Common myeloid progenitor, CD34-positive (primary cell): ENCODE results near the gene OR2A12.
"Not testable (repeated sequence)": the region's sequence is repeated elsewhere in the genome, so short reads cannot be mapped to it uniquely, and the experiment has no call there.

Experiments used
- CTCF ChIA-PET: fragments of 350-600 bp; sonication (Branson Sonifier 250); formaldehyde crosslinking; loops from one replicate; lab custom pipeline; 2021; ENCODE audit warnings: antibody characterized with exemption; lab: Charles Lee
- POLR2A ChIA-PET: fragments of 350-600 bp; sonication (Branson Sonifier 250); formaldehyde crosslinking; loops from one replicate; lab custom pipeline; 2021; ENCODE audit warnings: antibody characterized with exemption; lab: Charles Lee
- DNase-seq, 3 donors: peaks; one replicate each; pipeline versions ENCODE4 v3.0.0 to v3.0.0-alpha.2; 2013
- H3K27ac ChIP-seq, 2 experiments: 1 replicate in 1 of 2; 2 replicates in 1 of 2; pipeline ENCODE4 v1.7.0; 2013; ENCODE audit warnings: inconsistent platforms in 2 of 2, low read length in 2 of 2, mild to moderate bottlenecking in 2 of 2, low read depth in 1 of 2, moderate library complexity in 1 of 2; ENCODE audit not compliant: severe bottlenecking in 2 of 2, insufficient read depth in 1 of 2, poor library complexity in 1 of 2
- H3K27me3 ChIP-seq, 5 experiments: replicated peaks in 2 of 5; 1 replicate in 3 of 5; 2 replicates in 2 of 5; pipeline versions ENCODE4 v1.6.1 to v1.7.0; 2013; ENCODE audit warnings: low read length in 4 of 5, mild to moderate bottlenecking in 2 of 5, moderate library complexity in 2 of 5, inconsistent platforms in 1 of 5; ENCODE audit not compliant: insufficient read depth in 5 of 5, control insufficient read depth in 4 of 5
- H3K36me3 ChIP-seq, 4 experiments: 1 replicate in 2 of 4; 2 replicates in 2 of 4; pipeline versions ENCODE4 v1.6.1 to v1.7.0; 2013; ENCODE audit warnings: low read length in 3 of 4, control low read depth in 1 of 4, mild to moderate bottlenecking in 1 of 4; ENCODE audit not compliant: control insufficient read depth in 4 of 4, insufficient read depth in 4 of 4
- H3K4me1 ChIP-seq, 4 experiments: 1 replicate in 3 of 4; 2 replicates in 1 of 4; pipeline versions ENCODE4 v1.6.1 to v1.7.1; 2013; ENCODE audit warnings: low read length in 3 of 4, mild to moderate bottlenecking in 3 of 4, control low read depth in 1 of 4, inconsistent platforms in 1 of 4, moderate library complexity in 1 of 4; ENCODE audit not compliant: control insufficient read depth in 4 of 4, insufficient read depth in 4 of 4; ENCODE audit errors: control extremely low read depth in 1 of 4
- H3K4me3 ChIP-seq, 7 experiments: 1 replicate in 4 of 7; 2 replicates in 3 of 7; pipeline versions ENCODE4 v1.5.1 to v1.7.0; 2013; ENCODE audit warnings: mild to moderate bottlenecking in 7 of 7, low read length in 6 of 7, moderate library complexity in 6 of 7, inconsistent platforms in 2 of 7, low read depth in 2 of 7, control low read depth in 1 of 7; ENCODE audit not compliant: insufficient read depth in 4 of 7, control insufficient read depth in 1 of 7; ENCODE audit errors: extremely low read depth in 1 of 7
- H3K9me3 ChIP-seq, 5 experiments: 1 replicate in 4 of 5; 2 replicates in 1 of 5; pipeline versions ENCODE4 v1.6.1 to v1.7.1; 2013; ENCODE audit warnings: low read length in 4 of 5, mild to moderate bottlenecking in 2 of 5, inconsistent platforms in 1 of 5, low read depth in 1 of 5, moderate library complexity in 1 of 5; ENCODE audit not compliant: control insufficient read depth in 4 of 5, insufficient read depth in 2 of 5; ENCODE audit errors: control extremely low read depth in 1 of 5
- WGBS: methylation state at CpG from one replicate; pipeline ENCODE4 v1.1.5; 2013; ENCODE audit not compliant: insufficient coverage; 5-methylcytosine and 5-hydroxymethylcytosine counted together

OR2A12 gene

GRCh38 chr7:144050884-144051283 is 35.2 kb upstream of the OR2A12 start:
- CTCF ChIA-PET, DNase-seq, H3K4me3 ChIP-seq, H3K27me3 ChIP-seq, H3K36me3 ChIP-seq, H3K9me3 ChIP-seq, POLR2A ChIA-PET, H3K4me1 ChIP-seq, H3K27ac ChIP-seq: not testable (repeated sequence)
- 98% methylated on average over 8 of the region's 8 CpGs for WGBS

- Histone ChIP-seq H3K9me3 (peaks cover 0 to 5% (median 0%) of the 10 kb centered on the region in 5 experiments), H3K4me3 (no peak overlapping the region), H3K36me3 (no peaks in the 10 kb centered on the region), H3K27ac (no peak overlapping the region), H3K4me1 (no peaks in the 10 kb centered on the region), H3K27me3 (no peaks in the 10 kb centered on the region)
- WGBS, result 94% methylated on average over 1 of the region's 3 CpGs
- no peak for DNase-seq
- POLR2A ChIA-PET, result interaction anchor here (0.5 kb wide), 1 partner anchor 168 kb away, joined by 3 read pairs; no protein-coding TSS in a partner anchor
- CTCF ChIA-PET, result no interaction called here
Measured at GRCh38 chr7:144057954-144058353, 28.1 kb upstream of the OR2A12 start.

- H3K36me3 ChIP-seq, result no peaks in the 10 kb centered on the region
- no peak overlapping the region for H3K4me3 ChIP-seq
- 60% methylated on average over 2 of the region's 3 CpGs for WGBS
- peaks cover 0 to 2% (median 0%) of the 10 kb centered on the region in 5 experiments for H3K9me3 ChIP-seq
- POLR2A ChIA-PET, result no interaction called here
- no peak overlapping the region for H3K27ac ChIP-seq
- H3K27me3 ChIP-seq, result no peaks in the 10 kb centered on the region
- CTCF ChIA-PET, result no interaction called here
- H3K4me1 ChIP-seq, result no peaks in the 10 kb centered on the region
- DNase-seq, result no peak
Measured at GRCh38 chr7:144063710-144064109, 22.4 kb upstream of the OR2A12 start.

GRCh38 chr7:144069511-144069910 is 16.6 kb upstream of the OR2A12 start, which contains the start of gene OR2A25:
Gene OR2A25, plus strand, starts transcription at chr7:144069811. Its CDS starts 4,409 bp downstream, at chr7:144074220.
- H3K4me1 ChIP-seq, result no peaks in the 10 kb centered on the region
- no peaks in the 10 kb centered on the region for H3K9me3 ChIP-seq
- 91% methylated on average over 1 of the region's 1 CpG for WGBS
- DNase-seq, result no peak
- ChIA-PET POLR2A (no interaction called here), CTCF (interaction anchor here (1.1 to 1.2 kb wide), 2 partner anchors 15 to 58 kb away, joined by 3 read pairs; no protein-coding TSS in a partner anchor)
- H3K36me3 ChIP-seq, result no peaks in the 10 kb centered on the region
- no peaks in the 10 kb centered on the region for H3K27me3 ChIP-seq
- H3K4me3 ChIP-seq, result no peak within 1 kb of the TSS
- no peak within 1 kb of the TSS for H3K27ac ChIP-seq

- no peak overlapping the region for H3K4me3 ChIP-seq
- POLR2A ChIA-PET, result no interaction called here
- no peaks in the 10 kb centered on the region for H3K27me3 ChIP-seq
- H3K27ac ChIP-seq, result no peak overlapping the region
- no peaks in the 10 kb centered on the region for H3K9me3 ChIP-seq
- H3K36me3 ChIP-seq, result no peaks in the 10 kb centered on the region
- H3K4me1 ChIP-seq, result no peaks in the 10 kb centered on the region
- no peak for DNase-seq
- CTCF ChIA-PET, result interaction anchor here (1.2 kb wide), 1 partner anchor 58 kb away, joined by 3 read pairs; no protein-coding TSS in a partner anchor
- WGBS, result 100% methylated on average over 1 of the region's 2 CpGs
Measured at GRCh38 chr7:144069953-144070352, 16.1 kb upstream of the OR2A12 start.

GRCh38 chr7:144074374-144074773 is 11.7 kb upstream of the OR2A12 start:
- no peak overlapping the region for H3K4me3 ChIP-seq
- ChIA-PET POLR2A (no interaction called here), CTCF (no interaction called here)
- no peaks in the 10 kb centered on the region for H3K27me3 ChIP-seq
- DNase-seq, result no peak
- 96% methylated on average over 7 of the region's 8 CpGs for WGBS
- no peaks in the 10 kb centered on the region for H3K9me3 ChIP-seq
- H3K4me1 ChIP-seq, result no peaks in the 10 kb centered on the region
- no peak overlapping the region for H3K27ac ChIP-seq
- H3K36me3 ChIP-seq, result no peaks in the 10 kb centered on the region

- H3K4me3 ChIP-seq, result no peak overlapping the region
- DNase-seq, result no peak
- H3K4me1 ChIP-seq, result no peaks in the 10 kb centered on the region
- POLR2A ChIA-PET, result no interaction called here
- no peaks in the 10 kb centered on the region for H3K27me3 ChIP-seq
- CTCF ChIA-PET, result no interaction called here
- no peaks in the 10 kb centered on the region for H3K9me3 ChIP-seq
- H3K36me3 ChIP-seq, result no peaks in the 10 kb centered on the region
- 80% methylated on average over 2 of the region's 4 CpGs for WGBS
- H3K27ac ChIP-seq, result no peak overlapping the region
Measured at GRCh38 chr7:144086730-144087129, 652 bp downstream of the OR2A12 start.
